ENCODE data around the gene AKR1E2. TPM values are rescaled to one million over a fixed set of nuclear protein-coding genes. Genes with fewer than 3 reads are reported as not detected.

The AKR1E2 gene
- total RNA-seq, 6 donors from 2014 or later = 3.3 to 18.8 (median 7.9) TPM

DNA sequence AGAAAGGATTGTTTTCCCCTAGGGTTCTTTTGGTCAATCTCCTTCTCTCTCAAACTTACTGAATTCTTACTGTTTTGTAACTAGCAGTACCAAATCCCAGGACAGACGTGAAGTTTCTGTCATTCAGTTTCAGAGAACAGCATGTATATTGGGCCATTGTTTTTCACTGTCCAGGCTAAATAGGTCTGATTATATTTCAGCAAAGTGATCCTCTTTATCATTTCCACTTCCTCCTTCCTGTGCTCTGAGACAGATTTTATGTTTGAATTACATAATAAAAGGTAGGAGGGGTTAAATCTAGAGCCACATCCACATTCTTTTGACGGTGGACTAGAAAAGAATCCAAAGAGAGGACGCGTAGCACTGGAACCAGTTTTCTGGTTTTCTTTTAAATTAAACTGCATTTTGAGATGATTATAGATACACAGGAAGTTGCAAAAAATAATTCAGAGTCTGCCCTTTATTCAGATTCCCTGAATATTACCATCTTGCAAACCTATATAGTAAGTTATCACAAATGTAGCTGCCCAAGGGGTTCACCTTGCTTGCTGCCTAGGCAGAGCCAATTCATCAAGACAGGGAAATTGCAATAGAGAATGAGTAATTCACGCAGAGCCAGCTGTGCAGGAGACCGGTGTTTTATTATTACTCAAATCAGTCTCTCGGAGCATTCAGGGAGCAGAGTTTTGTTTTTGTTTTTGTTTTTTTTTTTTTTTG lies 40.1 kb downstream of the AKR1E2 start:
- TF ChIP-seq, protein P1, sequence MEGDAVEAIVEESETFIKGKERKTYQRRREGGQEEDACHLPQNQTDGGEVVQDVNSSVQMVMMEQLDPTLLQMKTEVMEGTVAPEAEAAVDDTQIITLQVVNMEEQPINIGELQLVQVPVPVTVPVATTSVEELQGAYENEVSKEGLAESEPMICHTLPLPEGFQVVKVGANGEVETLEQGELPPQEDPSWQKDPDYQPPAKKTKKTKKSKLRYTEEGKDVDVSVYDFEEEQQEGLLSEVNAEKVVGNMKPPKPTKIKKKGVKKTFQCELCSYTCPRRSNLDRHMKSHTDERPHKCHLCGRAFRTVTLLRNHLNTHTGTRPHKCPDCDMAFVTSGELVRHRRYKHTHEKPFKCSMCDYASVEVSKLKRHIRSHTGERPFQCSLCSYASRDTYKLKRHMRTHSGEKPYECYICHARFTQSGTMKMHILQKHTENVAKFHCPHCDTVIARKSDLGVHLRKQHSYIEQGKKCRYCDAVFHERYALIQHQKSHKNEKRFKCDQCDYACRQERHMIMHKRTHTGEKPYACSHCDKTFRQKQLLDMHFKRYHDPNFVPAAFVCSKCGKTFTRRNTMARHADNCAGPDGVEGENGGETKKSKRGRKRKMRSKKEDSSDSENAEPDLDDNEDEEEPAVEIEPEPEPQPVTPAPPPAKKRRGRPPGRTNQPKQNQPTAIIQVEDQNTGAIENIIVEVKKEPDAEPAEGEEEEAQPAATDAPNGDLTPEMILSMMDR (IDR thresholded peaks at IDR 0.05) = no peak
- TF ChIP-seq EP300 (IDR thresholded peaks at IDR 0.05) = no peak
- no peak for TF ChIP-seq POLR2A (IDR thresholded peaks at IDR 0.05)
- no peak for TF ChIP-seq POLR2AphosphoS5 (IDR thresholded peaks at IDR 0.05)
- DNase-seq (no peak), ATAC-seq (ENCODE audit: low FRiP score in 2 of 2) (no peak)
- no peak overlapping the region for H3K4me3 ChIP-seq
- H3K4me1 ChIP-seq = no peaks in the 10 kb centered on the region
- no peaks in the 10 kb centered on the region for H3K36me3 ChIP-seq
- no peak overlapping the region for H3K27ac ChIP-seq
- WGBS, 2 donors = 76 to 79% methylated on average over 7 of the region's 7 CpGs
- H3K9me3 ChIP-seq = no peaks in the 10 kb centered on the region
- no peaks in the 10 kb centered on the region for H3K27me3 ChIP-seq

DNA sequence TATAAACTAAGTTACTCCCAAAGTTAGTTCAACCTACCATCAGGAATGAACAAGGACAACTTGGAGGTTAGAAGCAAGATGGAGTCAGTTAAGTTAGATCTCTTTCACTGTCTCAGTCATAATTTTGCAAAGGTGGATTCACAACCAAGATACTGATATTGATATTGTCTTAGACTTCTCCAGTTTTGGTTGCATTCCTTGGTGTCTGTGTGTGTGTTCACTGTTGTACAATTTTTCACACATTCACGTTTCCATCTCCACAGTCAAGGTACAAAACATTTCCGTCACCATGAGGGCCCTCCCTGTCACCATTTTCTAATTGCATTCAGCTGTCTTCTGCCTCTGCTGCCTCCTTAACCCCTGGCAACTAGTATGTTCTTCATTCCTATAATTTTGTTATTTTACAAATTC lies 41.1 kb downstream of the AKR1E2 start:
- H3K27me3 ChIP-seq = no peaks in the 10 kb centered on the region
- 87 to 90% methylated on average over 2 of the region's 2 CpGs for WGBS, 2 donors
- H3K4me1 ChIP-seq = no peaks in the 10 kb centered on the region
- no peaks in the 10 kb centered on the region for H3K36me3 ChIP-seq
- H3K4me3 ChIP-seq = no peak overlapping the region
- no peak for DNase-seq
- no peak for ATAC-seq (ENCODE audit: low FRiP score in 2 of 2)
- H3K27ac ChIP-seq = no peak overlapping the region
- H3K9me3 ChIP-seq = no peaks in the 10 kb centered on the region
- no peak for TF ChIP-seq EP300 (IDR thresholded peaks at IDR 0.05)
- no peak for TF ChIP-seq POLR2A (IDR thresholded peaks at IDR 0.05)

DNA sequence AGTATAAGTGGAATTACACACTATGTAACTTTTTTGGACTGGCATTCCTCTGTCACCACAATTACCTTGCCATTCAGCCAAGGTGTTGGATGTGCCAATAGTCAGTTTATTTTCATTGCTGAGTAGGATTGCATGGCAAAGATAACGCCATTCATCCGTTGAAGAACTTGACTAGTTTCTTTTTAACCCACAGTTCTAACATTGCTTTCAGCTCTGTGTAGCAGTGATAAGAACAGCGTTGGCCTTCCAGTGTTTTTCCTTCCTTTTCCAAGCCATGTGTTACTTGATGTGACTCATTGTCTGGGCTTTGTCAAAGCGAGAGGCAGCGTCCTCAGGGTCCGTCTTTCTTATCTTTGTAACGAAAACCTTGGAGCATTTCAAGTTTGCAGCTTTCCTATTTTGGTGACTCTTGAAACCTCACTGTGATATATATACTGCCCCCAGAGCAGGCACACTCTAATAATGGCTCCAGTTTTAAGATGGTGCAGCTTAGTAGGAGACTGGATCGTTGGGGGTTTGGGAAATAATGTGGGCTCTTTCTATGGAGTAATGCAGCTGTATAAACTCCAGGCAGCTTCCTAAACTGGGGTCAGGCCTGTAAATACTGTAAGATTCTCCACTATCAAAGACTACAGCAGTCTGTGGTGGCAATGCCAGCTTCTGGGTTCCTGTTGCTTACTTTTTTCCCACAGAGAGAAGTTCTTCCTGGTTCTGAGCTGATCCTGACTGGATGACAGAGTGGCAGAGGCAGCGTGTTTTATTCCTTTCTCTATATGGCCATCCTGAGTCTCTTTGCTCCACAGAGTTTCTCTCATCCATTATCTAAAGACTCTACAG lies 41.7 kb downstream of the AKR1E2 start:
- ATAC-seq (ENCODE audit: low FRiP score in 2 of 2) = peak in 1 of 2 donors; percentile 88
- DNase-seq = no peak
- WGBS, 2 donors = 64 to 77% methylated on average over 9 of the region's 9 CpGs
- no peaks in the 10 kb centered on the region for H3K4me1 ChIP-seq
- no peak for TF ChIP-seq POLR2A (IDR thresholded peaks at IDR 0.05)
- H3K4me3 ChIP-seq = no peak overlapping the region
- H3K9me3 ChIP-seq = no peaks in the 10 kb centered on the region
- no peaks in the 10 kb centered on the region for H3K27me3 ChIP-seq
- H3K36me3 ChIP-seq = no peaks in the 10 kb centered on the region
- H3K27ac ChIP-seq = no peak overlapping the region

DNA sequence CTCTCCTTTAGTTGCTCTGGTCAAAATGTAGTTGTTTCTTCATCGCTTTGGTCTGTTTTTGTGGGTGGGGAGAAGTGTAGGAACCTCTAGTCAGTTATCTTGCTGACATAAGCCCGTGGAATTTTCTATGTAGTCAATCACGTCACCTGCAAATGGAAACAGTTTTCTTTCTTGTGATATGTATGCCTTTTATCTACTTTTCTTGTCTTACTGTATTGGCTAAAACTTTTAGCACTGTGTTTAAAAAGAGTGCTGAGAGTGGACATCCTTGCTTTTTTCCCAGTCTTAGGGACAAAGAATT lies 42.3 kb downstream of the AKR1E2 start:
- Histone ChIP-seq H3K4me3 (no peak overlapping the region), H3K27ac (no peak overlapping the region), H3K9me3 (no peaks in the 10 kb centered on the region), H3K27me3 (no peaks in the 10 kb centered on the region), H3K4me1 (no peaks in the 10 kb centered on the region), H3K36me3 (no peaks in the 10 kb centered on the region)
- TF ChIP-seq EP300 (IDR thresholded peaks at IDR 0.05) = no peak
- no peak for TF ChIP-seq POLR2AphosphoS5 (IDR thresholded peaks at IDR 0.05)
- TF ChIP-seq, protein P1 (IDR thresholded peaks at IDR 0.05) = no peak
- TF ChIP-seq POLR2A (IDR thresholded peaks at IDR 0.05) = no peak
- ATAC-seq (ENCODE audit: low FRiP score in 2 of 2) (no peak), DNase-seq (no peak)
- WGBS, 2 donors = 85 to 94% methylated on average over 3 of the region's 3 CpGs

DNA sequence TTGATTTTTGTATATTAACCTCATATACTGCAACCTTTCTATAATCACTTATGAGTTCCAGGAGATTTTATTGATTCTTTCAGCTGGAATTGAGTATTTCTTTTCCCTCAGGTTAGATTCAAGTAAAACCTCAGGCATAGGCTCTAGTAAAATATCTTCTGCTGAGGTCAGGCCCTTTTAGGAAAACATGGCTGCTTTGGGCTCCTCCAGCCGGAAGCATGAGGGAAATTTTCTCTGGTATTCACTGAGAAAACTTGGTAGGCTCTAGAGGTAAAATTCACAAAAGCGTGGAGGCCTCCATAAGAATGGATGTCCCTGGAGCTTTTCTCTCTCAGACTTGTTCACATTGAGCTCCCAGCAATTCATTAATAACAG lies 56.7 kb downstream of the AKR1E2 start:
- TF ChIP-seq POLR2AphosphoS5 (IDR thresholded peaks at IDR 0.05) (no peak), POLR2A (IDR thresholded peaks at IDR 0.05) (no peak)
- no peak overlapping the region for H3K4me3 ChIP-seq
- H3K9me3 ChIP-seq = no peaks in the 10 kb centered on the region
- DNase-seq = no peak
- H3K27me3 ChIP-seq = no peaks in the 10 kb centered on the region
- H3K4me1 ChIP-seq = no peaks in the 10 kb centered on the region
- ATAC-seq (ENCODE audit: low FRiP score in 2 of 2) = no peak
- WGBS, 2 donors = 87 to 88% methylated on average over 2 of the region's 2 CpGs
- no peaks in the 10 kb centered on the region for H3K36me3 ChIP-seq
- H3K27ac ChIP-seq = no peak overlapping the region

DNA sequence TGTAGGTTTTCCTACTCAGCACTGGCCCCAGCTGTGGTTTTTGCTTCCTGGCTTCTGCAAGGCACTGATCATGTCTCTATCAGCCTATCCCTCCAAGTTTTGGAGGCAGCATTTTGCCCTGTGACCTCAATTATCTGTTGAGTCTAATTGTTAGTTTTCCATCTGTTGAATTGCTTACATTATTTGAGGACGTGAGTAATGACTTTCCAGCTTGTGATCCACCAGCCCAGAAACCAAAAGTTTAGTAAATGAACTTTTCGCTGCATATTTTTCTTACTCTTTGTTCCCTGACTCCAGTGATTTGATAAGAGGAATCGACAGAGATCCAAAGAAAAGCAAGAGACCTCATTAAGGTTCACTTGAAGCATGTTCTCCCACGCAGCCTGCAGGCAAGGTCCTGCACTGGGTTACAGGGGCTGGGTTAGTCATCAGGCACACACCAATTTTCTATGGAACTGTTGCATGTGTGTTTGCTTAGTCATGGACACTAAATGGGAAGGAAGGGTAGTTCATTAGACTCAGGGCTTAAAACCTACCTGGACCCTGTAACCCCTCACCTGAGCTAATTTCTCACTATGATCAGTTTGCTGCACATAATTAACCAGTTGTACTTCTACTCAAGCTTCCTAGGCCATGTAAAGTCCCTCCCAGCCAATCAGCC lies 57.2 kb downstream of the AKR1E2 start:
- Histone ChIP-seq H3K27ac (no peak overlapping the region), H3K4me3 (no peak overlapping the region), H3K27me3 (no peaks in the 10 kb centered on the region), H3K36me3 (no peaks in the 10 kb centered on the region), H3K4me1 (no peaks in the 10 kb centered on the region), H3K9me3 (no peaks in the 10 kb centered on the region)
- WGBS, 2 donors = 64 to 74% methylated on average over 4 of the region's 4 CpGs
- TF ChIP-seq EP300 (IDR thresholded peaks at IDR 0.05) (no peak), POLR2A (IDR thresholded peaks at IDR 0.05) (no peak), POLR2AphosphoS5 (IDR thresholded peaks at IDR 0.05) (no peak)
- TF ChIP-seq, protein P1 (IDR thresholded peaks at IDR 0.05) = no peak
- DNase-seq (no peak), ATAC-seq (ENCODE audit: low FRiP score in 2 of 2) (no peak)

Data from upper lobe of left lung (tissue), 6 donors.